Measurements from ENCODE around the gene DNAJC11.

The DNAJC11 gene

GRCh38 chr1:6597777-6598131 is 103.9 kb downstream of the DNAJC11 start:
- no peak for DNase-seq

GRCh38 chr1:6596886-6597776 is 104.5 kb downstream of the DNAJC11 start:
- no peak for DNase-seq

- DNase-seq: no peak
Observed at GRCh38 chr1:6596351-6596750, 105.3 kb downstream of the DNAJC11 start.

- DNase-seq: no peak
Observed at GRCh38 chr1:6594977-6595740, 106.5 kb downstream of the DNAJC11 start.

- no peak for DNase-seq
Observed at GRCh38 chr1:6593810-6594209, 107.8 kb downstream of the DNAJC11 start.

- DNase-seq: no peak
Observed at GRCh38 chr1:6592865-6593593, 108.6 kb downstream of the DNAJC11 start.

- no peak for DNase-seq
Observed at GRCh38 chr1:6592441-6592840, 109.2 kb downstream of the DNAJC11 start.

- no peak for DNase-seq
Observed at GRCh38 chr1:6591644-6592043, 110.0 kb downstream of the DNAJC11 start.

GRCh38 chr1:6591222-6591621 is 110.4 kb downstream of the DNAJC11 start:
- DNase-seq: no peak

- no peak for DNase-seq
Observed at GRCh38 chr1:6590046-6590445, 111.6 kb downstream of the DNAJC11 start.

GRCh38 chr1:6588893-6589520 is 112.6 kb downstream of the DNAJC11 start:
- DNase-seq: no peak

- no peak for DNase-seq
Observed at GRCh38 chr1:6588128-6588892, 113.3 kb downstream of the DNAJC11 start.

- DNase-seq: no peak
Observed at GRCh38 chr1:6587261-6588005, 114.2 kb downstream of the DNAJC11 start.

- no peak for DNase-seq
Observed at GRCh38 chr1:6586404-6586816, 115.2 kb downstream of the DNAJC11 start.

- DNase-seq: no peak
Observed at GRCh38 chr1:6585841-6586240, 115.8 kb downstream of the DNAJC11 start.

- no peak for DNase-seq
Observed at GRCh38 chr1:6585081-6585722, 116.4 kb downstream of the DNAJC11 start.

Measured in effector CD4-positive, alpha-beta T cell (primary cell).